Measurements from ENCODE around the gene CRY1.
A peak's percentile ranks its signal among the peaks of the same experiment; 100 is the strongest.

Gene CRY1

DNA sequence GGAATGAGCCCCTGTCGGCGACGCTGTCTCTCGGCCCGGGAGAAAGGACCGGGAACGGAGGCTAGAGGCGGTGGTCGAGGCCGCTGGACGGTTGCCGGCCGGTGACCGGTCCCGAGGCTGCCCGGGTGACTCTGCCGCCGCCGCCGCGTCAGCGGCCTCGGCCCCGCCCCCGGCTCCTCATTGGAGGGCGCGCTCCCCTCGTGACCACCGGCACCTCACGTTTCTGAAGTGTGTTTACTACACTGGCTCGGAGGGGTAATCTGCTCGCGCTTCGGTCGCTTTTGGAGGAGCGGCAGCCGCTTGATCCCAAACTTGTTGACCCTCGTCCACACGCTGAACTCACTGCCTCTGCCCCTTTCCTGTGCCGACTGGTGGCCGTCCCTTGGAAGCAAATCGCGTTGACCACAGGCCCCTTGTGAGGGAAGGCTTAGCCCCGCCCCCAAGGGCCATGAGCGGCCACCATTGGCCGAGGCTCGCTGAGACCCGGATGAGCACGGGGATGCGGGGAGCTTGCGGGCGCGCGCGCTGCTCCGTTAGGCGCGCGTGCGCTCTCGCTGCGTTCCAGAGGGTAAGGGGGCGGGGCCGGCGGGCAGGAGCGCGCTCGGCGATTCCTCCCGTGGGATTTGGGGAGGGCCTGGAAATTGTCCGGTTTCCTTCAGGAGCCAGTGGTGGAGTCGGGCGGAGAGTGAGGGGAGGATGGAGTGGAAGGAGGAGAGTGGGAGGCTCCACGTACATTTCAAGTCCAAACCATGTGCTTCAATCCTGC is at the start of gene CRY1:
CRY1 (minus strand) TSS at position 133 of the 766 bp plus-strand sequence. CDS start 588 bp downstream, outside the sequence.
- H3K36me3 ChIP-seq (ENCODE audit: insufficient read depth, low read length) = no peaks in the 10 kb centered on the region
- peaks cover 2% of the 10 kb centered on the region; the same call in 1 of the 2 replicates for H3K9me3 ChIP-seq (ENCODE audit: control insufficient read depth, insufficient read depth, low read length)
- peak within 1 kb of the TSS; percentile 100 for H3K9ac ChIP-seq (ENCODE audit: low read depth, low read length)
- H3K4me1 ChIP-seq (ENCODE audit: insufficient read depth, low read length) = no peaks in the 10 kb centered on the region

DNA sequence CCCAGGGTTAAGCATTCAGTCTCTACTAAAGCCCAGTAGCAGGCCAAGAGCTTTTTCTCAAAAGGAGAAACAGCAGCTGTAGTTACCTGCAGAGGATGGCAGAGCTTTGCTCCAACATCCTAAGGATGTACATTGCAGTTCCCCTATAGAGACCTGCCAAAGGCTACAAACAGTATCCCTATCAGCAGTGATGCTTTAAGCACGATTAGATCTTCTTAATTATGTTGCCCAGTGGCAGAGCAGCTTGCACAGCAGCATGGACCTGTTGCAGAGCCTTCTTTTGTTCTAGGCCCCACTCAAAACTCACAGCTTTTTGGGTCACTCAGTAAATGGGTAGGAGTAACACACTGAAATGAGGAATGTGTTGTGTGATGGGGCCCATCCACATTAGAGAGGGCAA is 46.4 kb upstream of the CRY1 start:
- Histone ChIP-seq H3K36me3 (ENCODE audit: insufficient read depth, low read length) (no peaks in the 10 kb centered on the region), H3K4me1 (ENCODE audit: insufficient read depth, low read length) (no peaks in the 10 kb centered on the region), H3K9me3 (ENCODE audit: control insufficient read depth, insufficient read depth, low read length) (no peaks in the 10 kb centered on the region)

GRCh38 chr12:107138990-107139389 is 45.6 kb upstream of the CRY1 start:
- H3K36me3 ChIP-seq (ENCODE audit: insufficient read depth, low read length) = no peaks in the 10 kb centered on the region
- H3K4me1 ChIP-seq (ENCODE audit: insufficient read depth, low read length) = no peaks in the 10 kb centered on the region
- no peak overlapping the region for H3K9ac ChIP-seq (ENCODE audit: low read depth, low read length)
- H3K9me3 ChIP-seq (ENCODE audit: control insufficient read depth, insufficient read depth, low read length) = no peaks in the 10 kb centered on the region

More for the DNA sequence above, 46.4 kb upstream of the CRY1 start:
- no peak overlapping the region for H3K9ac ChIP-seq (ENCODE audit: low read depth, low read length)

DNA sequence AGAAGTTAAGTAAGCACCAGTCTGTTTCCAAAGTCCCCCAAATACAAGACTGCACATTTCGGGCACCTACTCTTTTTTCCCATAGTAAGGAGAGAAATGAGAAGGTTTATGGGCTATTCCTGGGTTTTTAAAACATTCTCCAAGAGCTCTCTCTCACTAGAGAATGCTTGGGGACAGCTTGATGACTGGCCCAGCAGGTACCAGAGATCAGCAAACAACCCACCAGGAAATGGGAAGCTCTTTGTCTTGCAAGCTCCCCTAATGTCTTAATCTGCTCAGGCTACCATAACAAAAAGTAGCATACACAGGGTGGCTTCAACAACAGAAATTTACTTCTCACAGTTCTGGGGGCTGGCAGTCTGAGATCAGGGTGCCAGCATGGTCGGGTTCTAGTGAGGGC is 41.8 kb upstream of the CRY1 start:
- no peaks in the 10 kb centered on the region for H3K36me3 ChIP-seq (ENCODE audit: insufficient read depth, low read length)
- no peaks in the 10 kb centered on the region for H3K9me3 ChIP-seq (ENCODE audit: control insufficient read depth, insufficient read depth, low read length)
- H3K4me1 ChIP-seq (ENCODE audit: insufficient read depth, low read length) = 0 out of 2 replicates have a peak, but pooled peaks cover 4% of the 10 kb centered on the region
- no peak overlapping the region for H3K9ac ChIP-seq (ENCODE audit: low read depth, low read length)

- Histone ChIP-seq H3K36me3 (ENCODE audit: insufficient read depth, low read length) (no peaks in the 10 kb centered on the region), H3K4me1 (ENCODE audit: insufficient read depth, low read length) (0 out of 2 replicates have a peak, but pooled peaks cover 4% of the 10 kb centered on the region), H3K9me3 (ENCODE audit: control insufficient read depth, insufficient read depth, low read length) (no peaks in the 10 kb centered on the region), H3K9ac (ENCODE audit: low read depth, low read length) (no peak overlapping the region)
Observed at GRCh38 chr12:107134558-107134957, 41.2 kb upstream of the CRY1 start.

GRCh38 chr12:107133462-107133861 is 40.1 kb upstream of the CRY1 start:
- Histone ChIP-seq H3K4me1 (ENCODE audit: insufficient read depth, low read length) (0 out of 2 replicates have a peak, but pooled peaks cover 4% of the 10 kb centered on the region), H3K9ac (ENCODE audit: low read depth, low read length) (no peak overlapping the region), H3K36me3 (ENCODE audit: insufficient read depth, low read length) (no peaks in the 10 kb centered on the region), H3K9me3 (ENCODE audit: control insufficient read depth, insufficient read depth, low read length) (no peaks in the 10 kb centered on the region)

DNA sequence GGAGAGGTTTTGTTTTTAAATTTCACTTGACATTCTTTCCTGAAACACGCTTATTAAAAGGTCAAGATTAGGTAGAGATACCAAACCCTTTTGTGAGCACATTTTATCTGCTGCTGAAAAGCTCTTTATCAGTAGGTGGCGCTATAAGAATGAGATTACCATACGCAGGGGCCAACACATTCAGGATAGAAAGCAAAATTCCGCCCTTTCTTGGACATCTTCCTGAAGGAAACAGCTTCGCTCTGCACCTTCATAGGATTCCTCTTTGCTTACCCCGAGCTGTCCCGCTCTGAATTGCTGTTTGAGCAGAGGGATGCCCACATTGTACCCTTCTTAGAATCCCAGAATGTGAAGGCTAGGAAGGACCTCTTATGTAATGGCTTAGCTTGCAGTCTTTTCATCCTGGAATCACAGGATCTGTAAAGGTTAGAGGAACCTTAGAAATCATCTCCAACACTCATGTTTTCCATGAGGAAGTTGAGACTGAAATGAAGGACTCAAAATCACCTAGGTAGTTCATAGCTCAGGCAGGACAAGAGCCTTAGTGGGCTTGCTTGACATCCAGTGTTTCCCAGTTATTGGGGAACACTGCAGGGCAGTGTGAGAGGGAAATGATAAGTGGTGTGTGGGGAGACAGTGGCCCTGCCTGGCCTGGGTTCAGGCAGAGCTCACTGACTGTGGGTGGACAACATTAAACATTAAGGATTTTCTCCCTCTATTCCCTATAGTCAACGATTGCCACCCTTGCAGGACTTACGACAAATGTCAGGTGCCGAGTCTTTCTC is 38.7 kb upstream of the CRY1 start:
- Histone ChIP-seq H3K9me3 (ENCODE audit: control insufficient read depth, insufficient read depth, low read length) (no peaks in the 10 kb centered on the region), H3K9ac (ENCODE audit: low read depth, low read length) (no peak overlapping the region), H3K36me3 (ENCODE audit: insufficient read depth, low read length) (no peaks in the 10 kb centered on the region), H3K4me1 (ENCODE audit: insufficient read depth, low read length) (peaks cover 11% of the 10 kb centered on the region)

- H3K9ac ChIP-seq (ENCODE audit: low read depth, low read length) = no peak overlapping the region
Observed at GRCh38 chr12:107130830-107131611, 37.7 kb upstream of the CRY1 start.

DNA sequence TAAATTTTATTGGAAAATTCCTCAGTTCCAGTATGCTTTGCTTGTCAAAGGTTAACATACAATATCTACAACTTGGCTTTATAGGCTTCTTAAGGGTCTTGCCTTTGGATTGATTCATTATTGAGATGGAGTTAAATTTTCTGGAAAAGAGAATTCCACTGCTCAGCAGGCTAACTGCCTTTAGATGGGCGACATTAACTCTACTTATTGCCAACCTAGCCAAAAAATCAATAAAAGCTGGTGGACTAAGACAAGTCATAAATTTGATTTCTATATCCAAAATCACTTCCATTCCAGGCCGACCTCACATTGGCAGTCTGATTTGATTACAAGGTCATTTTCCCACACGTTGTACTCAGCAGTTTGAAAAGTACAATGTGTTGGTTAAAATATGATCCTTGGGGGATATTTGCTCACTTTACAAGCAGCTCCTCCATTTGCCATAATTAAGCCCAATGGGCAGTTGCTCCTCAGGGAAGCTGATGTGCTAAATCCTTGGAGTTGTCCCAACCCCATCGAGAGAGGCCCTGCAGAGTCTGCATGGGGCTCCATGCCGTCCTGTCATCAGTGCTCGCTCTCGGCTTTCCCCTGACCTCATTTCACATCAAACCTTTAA is 36.1 kb upstream of the CRY1 start:
- H3K36me3 ChIP-seq (ENCODE audit: insufficient read depth, low read length) = no peaks in the 10 kb centered on the region
- H3K4me1 ChIP-seq (ENCODE audit: insufficient read depth, low read length) = peaks cover 14% of the 10 kb centered on the region
- H3K9me3 ChIP-seq (ENCODE audit: control insufficient read depth, insufficient read depth, low read length) = no peaks in the 10 kb centered on the region
- H3K9ac ChIP-seq (ENCODE audit: low read depth, low read length) = no peak overlapping the region

More at GRCh38 chr12:107130830-107131611, 37.7 kb upstream of the CRY1 start:
- H3K9me3 ChIP-seq (ENCODE audit: control insufficient read depth, insufficient read depth, low read length) = no peaks in the 10 kb centered on the region
- H3K36me3 ChIP-seq (ENCODE audit: insufficient read depth, low read length) = no peaks in the 10 kb centered on the region
- H3K4me1 ChIP-seq (ENCODE audit: insufficient read depth, low read length) = peaks cover 14% of the 10 kb centered on the region

- H3K9ac ChIP-seq (ENCODE audit: low read depth, low read length) = no peak overlapping the region
- H3K9me3 ChIP-seq (ENCODE audit: control insufficient read depth, insufficient read depth, low read length) = no peaks in the 10 kb centered on the region
- peaks cover 14% of the 10 kb centered on the region for H3K4me1 ChIP-seq (ENCODE audit: insufficient read depth, low read length)
- H3K36me3 ChIP-seq (ENCODE audit: insufficient read depth, low read length) = no peaks in the 10 kb centered on the region
Observed at GRCh38 chr12:107127482-107128430, 34.4 kb upstream of the CRY1 start.

DNA sequence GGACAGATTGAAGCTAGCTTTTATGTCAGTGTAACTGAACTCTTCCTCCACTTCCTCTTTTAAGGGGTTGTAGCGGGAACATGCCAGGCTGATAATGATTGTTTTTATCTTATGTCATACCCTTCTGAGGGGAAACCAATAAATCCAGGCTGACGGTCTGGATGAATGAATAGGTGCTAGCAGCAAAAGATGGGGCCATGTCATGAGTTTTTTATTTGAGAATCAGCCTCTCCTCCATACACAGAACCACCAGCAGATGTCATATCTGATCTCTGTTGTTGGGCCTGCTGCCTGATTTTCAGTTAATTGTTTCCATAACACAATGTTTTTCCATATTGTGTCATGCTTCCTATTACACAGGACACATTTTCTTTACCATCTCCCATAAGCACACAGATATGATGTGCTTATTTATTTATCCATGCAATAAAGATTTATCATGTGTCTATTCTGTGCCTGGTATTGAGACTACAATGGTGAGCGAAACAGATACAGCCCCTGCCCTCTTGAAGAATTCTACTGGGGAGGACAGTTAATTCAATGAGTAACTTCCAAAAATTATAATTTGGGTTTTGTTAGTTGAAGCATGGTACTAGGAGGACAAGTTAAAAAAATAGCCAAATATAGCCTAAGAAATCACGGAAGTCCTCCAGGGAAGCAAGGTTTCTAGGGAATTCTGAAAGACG is 33.6 kb upstream of the CRY1 start:
- no peak overlapping the region for H3K9ac ChIP-seq (ENCODE audit: low read depth, low read length)
- H3K36me3 ChIP-seq (ENCODE audit: insufficient read depth, low read length) = no peaks in the 10 kb centered on the region
- H3K9me3 ChIP-seq (ENCODE audit: control insufficient read depth, insufficient read depth, low read length) = no peaks in the 10 kb centered on the region
- H3K4me1 ChIP-seq (ENCODE audit: insufficient read depth, low read length) = peaks cover 10% of the 10 kb centered on the region

- Histone ChIP-seq H3K9me3 (ENCODE audit: control insufficient read depth, insufficient read depth, low read length) (no peaks in the 10 kb centered on the region), H3K9ac (ENCODE audit: low read depth, low read length) (no peak overlapping the region), H3K4me1 (ENCODE audit: insufficient read depth, low read length) (peaks cover 10% of the 10 kb centered on the region), H3K36me3 (ENCODE audit: insufficient read depth, low read length) (no peaks in the 10 kb centered on the region)
Observed at GRCh38 chr12:107125833-107126232, 32.5 kb upstream of the CRY1 start.
